Skin epidermis (tissue), 12 donors: Measurements from ENCODE around the gene TXN.
A peak's percentile ranks its signal among the peaks of the same experiment; 100 is the strongest.

Experiments
- H3K27ac ChIP-seq, 21 experiments: fragments of 200-600 bp; sonication (generic) in 11 of 21; one replicate each; pipeline ENCODE4 v1.5.0; 2020; ENCODE audit warnings: mild to moderate bottlenecking in 3 of 21, inconsistent platforms in 2 of 21, moderate library complexity in 2 of 21
- H3K4me3 ChIP-seq, 7 experiments: fragments of 200-600 bp; sonication (generic) in 2 of 7; one replicate each; pipeline ENCODE4 v1.5.0; 2020; ENCODE audit warnings: inconsistent platforms in 2 of 7, mild to moderate bottlenecking in 2 of 7, moderate library complexity in 1 of 7

TXN gene

GRCh38 chr9:110256380-110257096 is at the start of gene TXN:
TSS of gene TXN (minus strand) at chr9:110256507. CDS start at chr9:110256435, 72 bp downstream.
- H3K4me3 ChIP-seq: peak within 1 kb of the TSS; percentile 72 to 93 (median 83)
- peak within 1 kb of the TSS; percentile 64 to 99 (median 95) for H3K27ac ChIP-seq

GRCh38 chr9:110303133-110303532 is 46.8 kb upstream of the TXN start:
- no peak overlapping the region for H3K4me3 ChIP-seq
- no peak overlapping the region for H3K27ac ChIP-seq

GRCh38 chr9:110298043-110298605 is 41.8 kb upstream of the TXN start:
- no peak overlapping the region for H3K4me3 ChIP-seq

GRCh38 chr9:110293248-110293647 is 36.9 kb upstream of the TXN start:
- H3K4me3 ChIP-seq: no peak overlapping the region
- peak overlapping the region in 1 of 21 experiments; percentile 7 for H3K27ac ChIP-seq

More at GRCh38 chr9:110298043-110298605, 41.8 kb upstream of the TXN start:
- no peak overlapping the region for H3K27ac ChIP-seq

GRCh38 chr9:110291921-110292557 is 35.7 kb upstream of the TXN start:
- no peak overlapping the region for H3K27ac ChIP-seq
- H3K4me3 ChIP-seq: no peak overlapping the region

- H3K27ac ChIP-seq: peak overlapping the region in 1 of 21 experiments; percentile 3
- H3K4me3 ChIP-seq: no peak overlapping the region
Observed at GRCh38 chr9:110290001-110290400, 33.7 kb upstream of the TXN start.

GRCh38 chr9:110288503-110288902 is 32.2 kb upstream of the TXN start:
- Histone ChIP-seq H3K27ac (no peak overlapping the region), H3K4me3 (no peak overlapping the region)

- no peak overlapping the region for H3K4me3 ChIP-seq
- H3K27ac ChIP-seq: no peak overlapping the region
Observed at GRCh38 chr9:110287289-110287680, 31.0 kb upstream of the TXN start.

- H3K27ac ChIP-seq: peak overlapping the region in 14 of 21 experiments; percentile 2 to 81 (median 36)
Observed at GRCh38 chr9:110284211-110284844, 28.0 kb upstream of the TXN start.

GRCh38 chr9:110283751-110284150 is 27.4 kb upstream of the TXN start:
- H3K4me3 ChIP-seq: no peak overlapping the region
- H3K27ac ChIP-seq: peak overlapping the region in 10 of 21 experiments; percentile 25 to 81 (median 50)

More at GRCh38 chr9:110284211-110284844, 28.0 kb upstream of the TXN start:
- no peak overlapping the region for H3K4me3 ChIP-seq

GRCh38 chr9:110282739-110283081 is 26.4 kb upstream of the TXN start:
- peak overlapping the region in 1 of 21 experiments; percentile 66 for H3K27ac ChIP-seq

GRCh38 chr9:110282018-110282738 is 25.9 kb upstream of the TXN start:
- no peak overlapping the region for H3K4me3 ChIP-seq
- H3K27ac ChIP-seq: no peak overlapping the region

More at GRCh38 chr9:110282739-110283081, 26.4 kb upstream of the TXN start:
- no peak overlapping the region for H3K4me3 ChIP-seq

GRCh38 chr9:110278080-110278707 is 21.9 kb upstream of the TXN start:
- no peak overlapping the region for H3K27ac ChIP-seq

GRCh38 chr9:110276781-110277180 is 20.5 kb upstream of the TXN start:
- Histone ChIP-seq H3K27ac (peak overlapping the region in 2 of 21 experiments; percentile 20 to 43), H3K4me3 (no peak overlapping the region)

More at GRCh38 chr9:110278080-110278707, 21.9 kb upstream of the TXN start:
- H3K4me3 ChIP-seq: no peak overlapping the region

- H3K4me3 ChIP-seq: no peak overlapping the region
- no peak overlapping the region for H3K27ac ChIP-seq
Observed at GRCh38 chr9:110270211-110270995, 14.1 kb upstream of the TXN start.

GRCh38 chr9:110266795-110267194 is 10.5 kb upstream of the TXN start:
- Histone ChIP-seq H3K4me3 (no peak overlapping the region), H3K27ac (no peak overlapping the region)

- peak overlapping the region in 2 of 21 experiments; percentile 7 to 62 for H3K27ac ChIP-seq
Observed at GRCh38 chr9:110261632-110262031, 5.3 kb upstream of the TXN start.

GRCh38 chr9:110260911-110261310 is 4.6 kb upstream of the TXN start:
- Histone ChIP-seq H3K27ac (peak overlapping the region in 3 of 21 experiments; percentile 7 to 62 (median 43)), H3K4me3 (no peak overlapping the region)

More at GRCh38 chr9:110261632-110262031, 5.3 kb upstream of the TXN start:
- H3K4me3 ChIP-seq: no peak overlapping the region
